SU-DHL-6 (cell line): ENCODE data around the gene GDNF.

Experiments used
- H2AFZ ChIP-seq: fragments of 200-600 bp; sonication (generic); 2 replicates; pipeline ENCODE4 v1.6.1; 2014; ENCODE audit warnings: low read depth, mild to moderate bottlenecking, moderate library complexity, mixed read lengths, antibody characterized with exemption, low read length; ENCODE audit not compliant: severe bottlenecking
- H3F3A ChIP-seq: fragments of 200-600 bp; shearing (Covaris generic); 2 replicates; pipeline ENCODE4 v1.6.0; 2016; ENCODE audit warnings: antibody characterized with exemption, mild to moderate bottlenecking; ENCODE audit not compliant: insufficient read depth
- H3K27ac ChIP-seq: fragments of 200-600 bp; sonication (generic); 2 replicates; pipeline ENCODE4 v1.5.1; 2016; ENCODE audit warnings: low read depth, mild to moderate bottlenecking, low read length, moderate library complexity, mixed read lengths
- H3K27me3 ChIP-seq: fragments of 200-600 bp; sonication (generic), shearing (Covaris generic); 2 replicates; pipeline ENCODE4 v1.6.0; 2014; ENCODE audit warnings: mild to moderate bottlenecking, low read length
- H3K36me3 ChIP-seq: fragments of 200-600 bp; sonication (generic); 2 replicates; pipeline ENCODE4 v1.6.1; 2014; ENCODE audit warnings: mild to moderate bottlenecking, low read length, mixed read lengths
- H3K4me2 ChIP-seq: fragments of 300-600, 200-600 bp; shearing (Covaris generic), sonication (generic); 2 replicates; pipeline ENCODE4 v1.6.0; 2014; ENCODE audit warnings: low read length, low read depth, mild to moderate bottlenecking; ENCODE audit not compliant: poor library complexity, severe bottlenecking
- H3K4me3 ChIP-seq: fragments of 200-600 bp; sonication (generic); 2 replicates; pipeline ENCODE4 v1.5.1; 2014; ENCODE audit warnings: antibody characterized with exemption, low read length, mild to moderate bottlenecking, mixed read lengths; ENCODE audit not compliant: insufficient read depth, poor library complexity, severe bottlenecking
- H3K79me2 ChIP-seq: fragments of 200-600 bp; sonication (generic); 2 replicates; pipeline ENCODE4 v1.6.1; 2014; ENCODE audit warnings: mild to moderate bottlenecking, low read length, moderate library complexity; ENCODE audit not compliant: insufficient read depth
- H3K9ac ChIP-seq: fragments of 200-600 bp; sonication (generic); 2 replicates; pipeline ENCODE4 v1.7.0; 2014; ENCODE audit warnings: mild to moderate bottlenecking, low read length
- H3K9me2 ChIP-seq: fragments of 200-600 bp; sonication (generic); replicated peaks from 2 replicates; pipeline ENCODE4 v1.6.1; 2014; ENCODE audit warnings: low read length; ENCODE audit not compliant: insufficient read depth
- H3K9me3 ChIP-seq: fragments of 200-600 bp; sonication (generic); 2 replicates; pipeline ENCODE4 v1.6.1; 2014; ENCODE audit warnings: low read length, mixed read lengths; ENCODE audit not compliant: insufficient read depth
- H4K20me1 ChIP-seq: fragments of 200-600 bp; sonication (generic); 2 replicates; pipeline ENCODE4 v1.6.1; 2014; ENCODE audit warnings: low read depth, mild to moderate bottlenecking, antibody characterized with exemption, low read length, moderate library complexity, mixed read lengths
- CTCF ChIP-seq: fragments of 200-600 bp; sonication (generic); IDR thresholded peaks from one replicate; pipeline ENCODE4 v1.5.1; 2017; ENCODE audit warnings: antibody characterized with exemption, mild to moderate bottlenecking, low read length, moderate library complexity; ENCODE audit not compliant: insufficient read depth, poor library complexity, severe bottlenecking
- EZH2phosphoT487 ChIP-seq: fragments of 200-600 bp; sonication (generic), shearing (Covaris generic); conservative IDR thresholded peaks from 2 replicates; pipeline ENCODE4 v1.6.1; 2018; ENCODE audit warnings: mild to moderate bottlenecking, antibody characterized with exemption, low read length, moderate library complexity, mixed read lengths

Gene GDNF

GRCh38 chr5:37816883-37817282 lies 23.0 kb downstream of the GDNF start:
- no peaks in the 10 kb centered on the region for H3K27me3 ChIP-seq
- H3K27ac ChIP-seq = no peak overlapping the region
- H4K20me1 ChIP-seq = no peaks in the 10 kb centered on the region
- H3K4me3 ChIP-seq = no peak overlapping the region
- no peaks in the 10 kb centered on the region for H3K9me2 ChIP-seq
- no peak overlapping the region for H2AFZ ChIP-seq
- no peaks in the 10 kb centered on the region for H3K79me2 ChIP-seq
- no peak overlapping the region for H3K9ac ChIP-seq
- H3K36me3 ChIP-seq = no peaks in the 10 kb centered on the region
- H3K9me3 ChIP-seq = no peaks in the 10 kb centered on the region
- no peak overlapping the region for H3K4me2 ChIP-seq
- H3F3A ChIP-seq = no peaks in the 10 kb centered on the region
- TF ChIP-seq CTCF = no peak
- no peak for TF ChIP-seq EZH2phosphoT487

- no peaks in the 10 kb centered on the region for H3K79me2 ChIP-seq
- no peaks in the 10 kb centered on the region for H3K36me3 ChIP-seq
- no peak for TF ChIP-seq EZH2phosphoT487
- TF ChIP-seq CTCF = no peak
- H3K9me3 ChIP-seq = no peaks in the 10 kb centered on the region
- no peaks in the 10 kb centered on the region for H3F3A ChIP-seq
- H2AFZ ChIP-seq = no peak overlapping the region
- no peaks in the 10 kb centered on the region for H4K20me1 ChIP-seq
- no peaks in the 10 kb centered on the region for H3K27me3 ChIP-seq
- no peak overlapping the region for H3K27ac ChIP-seq
- no peak overlapping the region for H3K4me2 ChIP-seq
- no peak overlapping the region for H3K9ac ChIP-seq
- no peak overlapping the region for H3K4me3 ChIP-seq
- H3K9me2 ChIP-seq = no peaks in the 10 kb centered on the region
These were observed 23.5 kb downstream of the GDNF start for GRCh38 chr5:37816331-37816730.

DNA sequence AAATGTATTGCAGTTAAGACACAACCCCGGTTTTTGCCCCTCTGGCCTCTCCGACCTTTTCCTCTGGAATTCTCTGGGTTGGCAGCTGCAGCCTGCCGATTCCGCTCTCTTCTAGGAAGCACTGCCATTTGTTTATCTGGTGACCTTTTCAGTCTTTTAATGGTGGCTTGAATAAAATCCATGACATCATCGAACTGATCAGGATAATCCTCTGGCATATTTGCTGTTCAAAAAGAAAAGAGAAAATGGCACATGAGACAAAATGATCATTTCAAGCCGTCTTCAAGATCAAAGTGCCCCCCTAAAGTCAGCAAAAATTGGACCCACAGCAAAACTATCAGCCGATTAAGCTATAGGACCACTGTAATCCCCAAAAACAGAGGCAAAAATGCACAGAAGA lies 23.9 kb downstream of the GDNF start:
- Histone ChIP-seq H3K36me3 (no peaks in the 10 kb centered on the region), H3K9me3 (no peaks in the 10 kb centered on the region), H4K20me1 (no peaks in the 10 kb centered on the region), H3K9me2 (no peaks in the 10 kb centered on the region), H3K27ac (no peak overlapping the region), H3K9ac (no peak overlapping the region), H2AFZ (no peak overlapping the region), H3F3A (no peaks in the 10 kb centered on the region), H3K27me3 (no peaks in the 10 kb centered on the region), H3K4me3 (no peak overlapping the region), H3K4me2 (no peak overlapping the region), H3K79me2 (no peaks in the 10 kb centered on the region)
- TF ChIP-seq CTCF (no peak), EZH2phosphoT487 (no peak)

- Histone ChIP-seq H3K9me2 (no peaks in the 10 kb centered on the region), H3F3A (no peaks in the 10 kb centered on the region), H3K9me3 (no peaks in the 10 kb centered on the region), H2AFZ (no peak overlapping the region), H3K27ac (no peak overlapping the region), H3K79me2 (no peaks in the 10 kb centered on the region), H3K9ac (no peak overlapping the region), H3K4me2 (no peak overlapping the region), H3K36me3 (no peaks in the 10 kb centered on the region), H3K4me3 (no peak overlapping the region), H3K27me3 (no peaks in the 10 kb centered on the region), H4K20me1 (no peaks in the 10 kb centered on the region)
- no peak for TF ChIP-seq EZH2phosphoT487
- no peak for TF ChIP-seq CTCF
These were observed 25.1 kb downstream of the GDNF start for GRCh38 chr5:37814699-37815098.
